Adipose tissue (tissue), 3 donors: ENCODE results near the gene CAMK2A. TPM values are rescaled to one million over a fixed set of nuclear protein-coding genes. Genes with fewer than 3 reads are reported as not detected.

ENCODE experiments used
- H3K27ac ChIP-seq: one replicate; pipeline ENCODE4 v1.5.1; 2013; ENCODE audit warnings: low read depth, low read length
- WGBS, 3 donors: extraction: QIAGEN DNeasy Blood & Tissue Kit; methylation state at CpG; one replicate each; pipeline ENCODE4 v1.1.7; 2013; 5-methylcytosine and 5-hydroxymethylcytosine counted together
- polyA plus RNA-seq, 3 donors: library from polyadenylated mRNA; stranded (reverse); fragments of 200-250 nt; gene quantifications; one replicate each; pipeline ENCODE4 v1.2.3, GENCODE V29; 2013
- donor health status: healthy with polysubstance abuse.
- donor health status: Bipolar disorder and iron deficiency.
- donor health status: healthy.

The CAMK2A gene
- polyA plus RNA-seq, 3 donors: 0.06 to 0.07 TPM; not detected in 1

GRCh38 chr5:150303660-150304386 lies 14.2 kb upstream of the CAMK2A start:
- no peak overlapping the region for H3K27ac ChIP-seq
- WGBS, 3 donors: 56 to 72% (median 63%) methylated on average over 7 of the region's 7 CpGs

DNA sequence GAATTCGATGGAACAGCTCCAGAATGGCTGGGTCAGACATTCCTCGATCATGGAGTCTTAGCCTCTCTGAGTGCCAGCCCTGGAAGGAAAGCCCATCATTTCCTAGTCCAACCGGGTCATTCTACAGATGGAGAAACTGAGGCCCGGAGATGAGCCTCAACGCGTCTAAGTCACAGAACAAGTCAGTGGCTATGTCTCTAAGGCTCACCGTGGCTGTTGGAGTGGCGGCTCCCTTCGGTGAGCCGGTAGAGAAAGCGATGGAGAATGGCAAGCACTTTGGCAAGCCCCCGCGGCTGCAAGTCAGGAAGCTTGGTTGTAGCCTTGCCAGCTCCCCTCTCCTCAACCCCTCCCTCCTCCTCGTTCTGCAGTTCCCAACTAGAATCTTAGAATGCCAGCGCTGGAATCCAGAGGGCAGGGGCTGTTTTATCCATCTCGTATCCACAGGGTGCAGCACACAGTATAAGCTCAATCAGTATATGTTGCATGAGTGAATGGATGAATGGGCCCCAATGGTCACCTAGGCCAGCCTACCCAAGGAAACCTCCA lies 13.6 kb upstream of the CAMK2A start:
- 14 to 26% (median 17%) methylated on average over 16 of the region's 16 CpGs for WGBS, 3 donors
- H3K27ac ChIP-seq: no peak overlapping the region

DNA sequence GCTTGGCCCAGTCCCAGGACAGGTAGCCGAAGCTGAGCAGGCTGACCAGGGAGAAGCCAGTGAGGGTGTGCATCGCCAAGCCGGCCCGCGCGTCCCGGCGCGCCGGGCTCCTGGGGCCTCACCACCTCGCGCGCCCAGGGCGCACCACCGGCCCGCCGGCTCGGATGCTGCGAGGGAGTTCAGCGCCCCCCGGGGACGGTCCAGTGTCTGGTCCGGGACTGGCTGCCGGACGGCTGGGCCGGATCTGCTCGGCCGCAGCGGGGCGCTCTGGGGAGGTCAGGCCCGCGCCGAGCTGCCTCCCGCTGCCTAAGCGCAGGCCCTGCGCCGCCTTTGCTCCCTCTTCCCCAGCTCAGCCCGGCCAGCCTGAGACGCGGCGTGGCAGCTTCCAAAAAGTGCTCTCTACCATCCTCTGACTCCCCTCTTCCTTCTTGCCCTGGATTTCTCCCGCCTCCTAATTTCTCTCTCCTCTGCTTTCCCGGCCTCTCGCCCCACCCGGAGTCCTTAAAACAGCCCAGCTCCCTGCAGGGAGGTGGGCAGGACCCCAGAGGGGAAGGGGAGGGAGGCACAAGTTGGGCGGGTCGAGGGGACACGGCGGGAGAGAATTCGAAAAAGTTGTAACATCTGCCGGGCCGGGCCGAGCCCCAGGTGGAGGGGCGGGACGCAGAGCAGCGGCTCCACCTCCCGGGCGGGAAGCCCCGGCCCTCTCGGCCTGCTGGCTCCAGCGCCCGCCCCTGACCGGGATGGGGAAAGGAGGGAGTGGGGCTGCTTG lies 12.9 kb upstream of the CAMK2A start, which contains the start of gene ARSI:
Gene ARSI, minus strand, starts transcription at position 605 of the 769 bp plus-strand sequence. Its CDS starts 532 bp downstream, at position 73.
- H3K27ac ChIP-seq: no peak within 1 kb of the TSS
- WGBS, 3 donors: 1 to 4% (median 2%) methylated on average over 53 to 63 of the region's 63 CpGs

DNA sequence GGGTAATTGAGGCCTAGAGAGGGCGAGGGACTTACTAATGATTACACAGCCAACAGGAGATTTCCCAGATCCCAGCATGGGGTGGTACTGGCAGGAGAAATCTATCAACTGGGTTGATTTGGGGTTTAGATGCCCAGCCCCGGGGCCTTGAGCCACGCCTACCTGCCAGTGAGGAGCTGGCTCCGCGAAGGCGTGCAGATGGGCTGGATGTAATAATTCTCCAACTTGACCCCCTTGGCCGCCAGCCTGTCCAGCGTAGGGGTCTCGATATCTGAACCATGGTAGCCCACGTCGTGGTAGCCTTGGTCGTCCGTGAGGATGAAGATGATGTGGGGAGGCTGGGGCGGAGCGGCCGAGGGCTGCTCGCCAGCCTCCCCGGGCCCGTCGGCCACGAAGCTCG lies 12.3 kb upstream of the CAMK2A start:
- H3K27ac ChIP-seq: no peak overlapping the region
- 25 to 33% (median 33%) methylated on average over 22 of the region's 22 CpGs for WGBS, 3 donors

GRCh38 chr5:150301170-150301505 lies 11.6 kb upstream of the CAMK2A start:
- 53 to 78% (median 59%) methylated on average over 1 of the region's 1 CpG for WGBS, 3 donors
- H3K27ac ChIP-seq: no peak overlapping the region

DNA sequence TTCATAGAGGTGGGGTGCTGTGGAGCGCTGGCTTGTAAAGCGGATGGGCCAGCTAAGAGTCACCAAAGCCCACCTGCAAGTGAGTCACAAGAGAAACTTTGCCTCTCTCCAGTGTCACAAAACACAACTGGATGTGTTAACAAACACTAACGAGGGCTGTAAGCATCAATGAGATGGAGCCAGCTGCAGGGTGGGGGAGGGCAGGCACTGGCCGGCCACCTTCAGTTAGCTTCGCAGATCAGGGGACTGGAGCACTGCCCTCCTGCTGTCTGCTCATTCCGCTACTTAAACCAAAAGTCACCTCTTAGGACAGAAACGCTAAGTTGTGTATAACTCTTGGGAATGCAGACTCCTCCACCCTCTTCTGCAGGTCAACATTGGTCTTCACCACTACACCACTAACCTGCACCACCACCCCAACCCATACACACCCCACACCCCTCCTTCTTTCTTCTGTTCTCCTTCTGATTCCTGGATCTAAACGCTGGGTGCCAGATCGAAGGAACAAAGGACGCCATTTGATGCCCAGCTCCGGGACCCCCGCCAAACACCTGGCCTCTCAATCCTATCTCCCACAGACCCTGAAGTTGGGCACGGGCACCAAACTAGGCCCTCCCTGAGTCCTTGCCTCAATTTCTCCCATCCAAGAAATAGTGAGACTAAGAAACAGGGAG lies 11.1 kb upstream of the CAMK2A start:
- WGBS, 3 donors: 82 to 86% (median 84%) methylated on average over 13 of the region's 13 CpGs
- no peak overlapping the region for H3K27ac ChIP-seq

GRCh38 chr5:150299571-150300327 lies 10.2 kb upstream of the CAMK2A start:
- H3K27ac ChIP-seq: no peak overlapping the region
- WGBS, 3 donors: 68 to 86% (median 69%) methylated on average over 6 of the region's 6 CpGs

DNA sequence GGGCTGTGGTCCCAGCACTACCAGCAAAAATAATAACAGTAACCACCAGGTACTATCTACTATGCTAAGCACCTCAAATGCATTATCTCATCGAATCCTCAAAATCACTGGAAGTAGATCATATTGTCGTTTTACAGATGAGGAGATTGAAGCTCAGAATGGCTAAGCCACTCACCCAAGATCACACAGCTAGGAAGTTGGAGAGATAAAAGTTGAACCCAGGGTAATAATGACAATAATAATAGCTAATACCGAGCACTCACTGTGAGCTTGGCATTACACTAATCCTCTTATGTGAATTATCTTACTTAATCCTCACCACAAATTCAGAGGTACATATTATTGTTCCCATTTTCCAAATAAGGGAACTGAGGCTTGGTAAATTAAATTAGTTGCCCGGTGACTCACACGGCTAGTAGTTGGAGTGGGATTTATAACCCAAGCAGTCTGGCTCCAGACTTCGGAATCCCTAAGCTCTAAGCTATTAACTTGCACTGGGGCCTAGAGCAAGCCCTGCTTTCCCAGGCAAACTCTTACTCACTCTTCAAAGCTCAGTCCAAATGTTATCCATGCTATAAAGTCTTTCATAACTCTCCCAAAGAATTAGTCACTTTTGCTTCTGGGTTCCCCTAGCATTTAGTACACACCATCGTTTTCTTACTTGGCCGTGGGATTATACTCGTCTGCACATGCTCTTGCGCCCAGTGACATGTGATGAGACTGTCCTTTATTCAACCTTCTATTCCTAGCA lies 9.3 kb upstream of the CAMK2A start:
- WGBS, 3 donors: 64 to 82% (median 74%) methylated on average over 10 of the region's 10 CpGs
- no peak overlapping the region for H3K27ac ChIP-seq

DNA sequence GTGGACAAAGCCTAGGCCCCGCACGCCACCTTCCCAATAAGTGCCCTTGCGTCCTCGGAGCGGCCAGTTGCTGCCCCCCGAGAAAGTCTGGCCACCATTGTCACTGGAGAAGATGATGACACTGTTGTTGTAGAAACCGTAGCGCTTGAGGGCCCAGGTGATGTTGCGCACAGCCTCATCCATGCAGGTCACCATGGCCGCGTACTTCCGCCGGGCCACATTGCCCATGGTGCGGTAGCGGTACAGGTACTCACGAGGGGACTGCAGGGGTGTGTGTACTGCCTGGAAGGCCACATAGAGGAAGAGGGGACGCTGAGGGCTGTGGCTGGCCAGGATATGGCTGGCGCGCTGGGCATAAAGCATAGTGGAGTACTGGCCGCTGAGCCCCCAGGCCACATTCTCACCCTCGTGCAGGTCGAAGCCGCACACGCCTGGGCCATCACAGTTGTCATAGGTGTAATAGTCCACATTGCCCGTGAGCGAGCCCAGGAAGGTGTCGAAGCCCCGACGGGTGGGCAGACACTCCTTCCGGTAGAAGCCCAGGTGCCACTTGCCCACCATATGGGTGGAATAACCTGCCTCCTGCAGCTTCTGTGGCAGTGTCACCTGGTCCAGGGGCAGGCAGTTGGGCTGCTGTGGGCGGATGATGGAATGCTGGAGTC lies 8.5 kb upstream of the CAMK2A start:
- H3K27ac ChIP-seq: no peak overlapping the region
- 95 to 96% (median 96%) methylated on average over 31 of the region's 31 CpGs for WGBS, 3 donors

DNA sequence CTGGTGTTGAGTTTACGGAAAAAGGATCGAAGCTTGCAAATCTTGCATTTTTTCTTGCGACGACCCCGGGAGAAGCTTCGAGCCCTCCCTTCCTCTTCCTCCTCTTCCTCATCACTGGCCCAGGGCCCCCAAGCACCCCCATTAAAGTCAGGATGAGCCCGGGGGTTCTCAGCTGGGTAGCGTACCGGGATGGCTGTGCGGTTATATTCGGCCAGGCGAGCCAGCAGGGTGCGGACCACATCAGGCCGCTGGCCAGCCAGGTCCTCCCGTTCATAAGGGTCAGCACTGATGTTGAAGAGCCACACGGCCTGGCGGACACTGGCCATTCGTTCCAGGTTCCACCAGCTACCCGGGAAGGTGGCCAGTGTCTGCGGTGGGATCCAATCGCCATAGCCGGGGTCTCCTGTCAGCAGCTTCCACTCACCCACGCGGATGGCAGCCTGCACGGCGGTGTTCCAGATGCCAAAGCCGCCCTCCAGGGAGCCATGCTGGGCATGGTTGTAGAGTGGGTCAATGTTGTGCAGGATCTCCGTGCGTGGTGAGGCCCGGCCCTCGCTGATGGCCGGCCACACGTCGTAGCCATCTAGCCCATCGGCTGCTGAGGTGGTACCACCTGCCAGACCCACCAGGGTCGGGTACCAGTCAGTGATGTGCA lies 7.8 kb upstream of the CAMK2A start:
- H3K27ac ChIP-seq: no peak overlapping the region
- WGBS, 3 donors: 94 to 96% (median 94%) methylated on average over 36 of the region's 36 CpGs

DNA sequence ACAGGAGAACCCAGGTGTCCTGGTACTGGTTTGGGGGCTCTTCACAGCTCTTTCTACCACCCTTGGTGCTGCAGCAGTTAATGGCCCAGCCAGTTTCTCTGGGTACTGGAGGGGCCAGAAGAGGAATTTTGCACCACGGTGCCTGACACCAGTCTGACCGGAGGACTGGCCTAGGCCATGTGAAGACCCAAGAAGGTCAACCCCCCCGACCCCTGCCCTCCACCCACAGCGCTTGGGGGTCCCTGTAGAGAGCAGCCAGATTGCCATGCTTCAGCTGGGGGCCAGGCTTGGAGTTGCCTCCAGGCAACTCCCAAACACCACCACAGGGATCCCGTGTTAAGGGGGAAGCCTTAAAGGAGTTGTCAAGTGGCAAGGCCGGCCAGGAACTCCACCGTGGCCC lies 6.9 kb upstream of the CAMK2A start:
- no peak overlapping the region for H3K27ac ChIP-seq
- 92 to 96% (median 94%) methylated on average over 7 of the region's 7 CpGs for WGBS, 3 donors

DNA sequence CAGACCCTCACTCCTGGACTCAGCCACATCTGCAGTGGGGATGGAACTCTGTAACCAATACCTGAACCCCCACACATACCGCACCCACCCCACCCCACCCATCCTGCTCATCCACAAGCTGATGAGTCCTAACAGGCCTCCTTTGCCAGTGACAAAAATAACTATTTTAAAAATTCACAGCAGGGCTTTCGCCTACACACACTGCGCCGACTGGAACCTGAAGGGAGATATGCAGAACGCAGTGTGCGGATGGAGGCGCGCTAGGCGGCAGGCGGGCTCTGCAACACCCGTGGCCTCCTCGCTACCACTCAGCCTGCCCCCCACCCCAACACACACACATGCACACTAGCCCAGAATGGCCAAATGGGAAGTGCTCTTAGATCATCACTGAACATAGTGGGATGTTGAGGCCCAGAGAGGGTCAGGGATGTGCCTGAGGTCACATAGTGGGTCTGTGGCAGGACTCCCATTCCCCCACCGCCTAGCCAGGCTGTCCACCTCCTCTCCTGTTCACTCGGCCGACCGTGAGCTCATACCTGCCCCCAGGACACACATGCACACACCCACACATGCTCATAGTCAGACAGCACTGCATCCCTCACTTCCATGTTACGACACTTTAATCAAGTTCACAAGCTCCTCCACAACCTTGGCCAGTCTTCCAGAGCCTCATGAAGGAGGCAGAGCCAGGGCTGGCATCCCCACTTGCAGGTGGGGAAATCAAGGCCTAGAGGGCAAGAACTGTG lies 6.3 kb upstream of the CAMK2A start:
- H3K27ac ChIP-seq: no peak overlapping the region
- 87 to 91% (median 87%) methylated on average over 17 of the region's 17 CpGs for WGBS, 3 donors

GRCh38 chr5:150295172-150295634 lies 5.6 kb upstream of the CAMK2A start:
- no peak overlapping the region for H3K27ac ChIP-seq
- WGBS, 3 donors: 53 to 61% (median 56%) methylated on average over 10 of the region's 10 CpGs

- 86 to 97% (median 90%) methylated on average over 10 of the region's 10 CpGs for WGBS, 3 donors
- no peak overlapping the region for H3K27ac ChIP-seq
Measured at GRCh38 chr5:150294551-150295071, 5.0 kb upstream of the CAMK2A start.

- 79 to 85% (median 82%) methylated on average over 19 of the region's 19 CpGs for WGBS, 3 donors
- H3K27ac ChIP-seq: no peak overlapping the region
Measured at GRCh38 chr5:150293091-150293941, 3.7 kb upstream of the CAMK2A start.
